Mesenchymal stem cell (in vitro differentiated cells and primary cell): Measurements from ENCODE around the gene DCLK1.

Experiments used
- DNase-seq: peaks from one replicate; pipeline ENCODE4 v3.0.0-alpha.2; 2013
- H2AFZ ChIP-seq: one replicate; pipeline ENCODE4 v1.6.1; 2013; ENCODE audit warnings: low read depth, mild to moderate bottlenecking, control low read depth, inconsistent platforms, low read length, moderate library complexity
- H2AK5ac ChIP-seq: 2 replicates; pipeline ENCODE4 v1.6.1; 2013; ENCODE audit warnings: low read length, moderate library complexity, mild to moderate bottlenecking, inconsistent platforms; ENCODE audit not compliant: severe bottlenecking
- H2BK120ac ChIP-seq: one replicate; pipeline ENCODE4 v1.6.1; 2013; ENCODE audit warnings: low read depth, mild to moderate bottlenecking, inconsistent platforms, low read length, moderate library complexity
- H2BK12ac ChIP-seq, 2 experiments: one replicate each; pipeline ENCODE4 v1.6.1; 2013; ENCODE audit warnings: inconsistent platforms in 2 of 2, low read length in 2 of 2, mild to moderate bottlenecking in 2 of 2, moderate library complexity in 2 of 2, control low read depth in 1 of 2
- H2BK15ac ChIP-seq: one replicate; pipeline ENCODE4 v1.6.1; 2013; ENCODE audit warnings: mild to moderate bottlenecking, low read depth, inconsistent platforms; ENCODE audit not compliant: poor library complexity, severe bottlenecking
- H2BK5ac ChIP-seq: 2 replicates; pipeline ENCODE4 v1.6.1; 2013; ENCODE audit warnings: low read depth, mild to moderate bottlenecking, low read length, control low read depth, inconsistent platforms; ENCODE audit not compliant: poor library complexity, severe bottlenecking
- H3K14ac ChIP-seq, 2 experiments: one replicate each; pipeline ENCODE4 v1.6.1; 2013; ENCODE audit warnings: inconsistent platforms in 2 of 2, low read length in 2 of 2, control low read depth in 1 of 2, mild to moderate bottlenecking in 1 of 2, moderate library complexity in 1 of 2
- H3K18ac ChIP-seq, 2 experiments: one replicate each; pipeline ENCODE4 v1.6.1; 2013; ENCODE audit warnings: inconsistent platforms in 2 of 2, low read length in 2 of 2, control low read depth in 1 of 2, low read depth in 1 of 2, mild to moderate bottlenecking in 1 of 2
- H3K23ac ChIP-seq, 2 experiments: one replicate each; pipeline ENCODE4 v1.6.1; 2013; ENCODE audit warnings: inconsistent platforms in 2 of 2, low read length in 2 of 2, mild to moderate bottlenecking in 2 of 2, moderate library complexity in 2 of 2, control low read depth in 1 of 2
- H3K27ac ChIP-seq: 2 replicates; pipeline ENCODE4 v1.5.1; 2013; ENCODE audit warnings: mild to moderate bottlenecking, moderate library complexity, low read length, control low read depth, inconsistent platforms; ENCODE audit not compliant: poor library complexity, severe bottlenecking
- H3K27me3 ChIP-seq, 2 experiments: 2 replicates each; pipeline versions ENCODE4 v1.6.1 to v1.7.0; 2013; ENCODE audit warnings: low read length in 2 of 2, mild to moderate bottlenecking in 2 of 2, moderate library complexity in 2 of 2, control low read depth in 1 of 2, inconsistent platforms in 1 of 2; ENCODE audit not compliant: control insufficient read depth in 1 of 2, insufficient read depth in 1 of 2
- H3K36me3 ChIP-seq, 2 experiments: 2 replicates each; pipeline versions ENCODE4 v1.6.1 to v1.7.0; 2013; ENCODE audit warnings: low read length in 2 of 2, control low read depth in 1 of 2, inconsistent platforms in 1 of 2, low read depth in 1 of 2, mild to moderate bottlenecking in 1 of 2; ENCODE audit not compliant: insufficient read depth in 2 of 2, control insufficient read depth in 1 of 2
- H3K4ac ChIP-seq, 2 experiments: one replicate each; pipeline ENCODE4 v1.6.1; 2013; ENCODE audit warnings: inconsistent platforms in 2 of 2, low read length in 2 of 2, mild to moderate bottlenecking in 2 of 2, moderate library complexity in 2 of 2, control low read depth in 1 of 2, low read depth in 1 of 2
- H3K4me1 ChIP-seq: 2 replicates; pipeline ENCODE4 v1.6.1; 2013; ENCODE audit warnings: low read depth, low read length, control low read depth; ENCODE audit not compliant: control insufficient read depth, insufficient read depth
- H3K4me2 ChIP-seq: 2 replicates; pipeline ENCODE4 v1.6.1; 2013; ENCODE audit warnings: low read length, mild to moderate bottlenecking, inconsistent platforms; ENCODE audit not compliant: poor library complexity, severe bottlenecking
- H3K4me3 ChIP-seq, 2 experiments: 2 replicates each; pipeline versions ENCODE4 v1.5.1 to v1.7.0; 2013; ENCODE audit warnings: low read length in 2 of 2, mild to moderate bottlenecking in 2 of 2, control low read depth in 1 of 2, low read depth in 1 of 2; ENCODE audit not compliant: insufficient read depth in 1 of 2
- H3K79me1 ChIP-seq: replicated peaks from 2 replicates; pipeline ENCODE4 v1.6.1; 2013; ENCODE audit warnings: mild to moderate bottlenecking, control low read depth, low read length, inconsistent platforms; ENCODE audit not compliant: poor library complexity, severe bottlenecking
- H3K9ac ChIP-seq: 2 replicates; pipeline ENCODE4 v1.7.0; 2013; ENCODE audit warnings: mild to moderate bottlenecking, low read length, moderate library complexity
- H3K9me3 ChIP-seq: 2 replicates; pipeline ENCODE4 v1.7.0; 2013; ENCODE audit warnings: mild to moderate bottlenecking, low read length; ENCODE audit not compliant: control insufficient read depth
- H4K8ac ChIP-seq: one replicate; pipeline ENCODE4 v1.6.1; 2013; ENCODE audit warnings: inconsistent platforms, mild to moderate bottlenecking, low read length, moderate library complexity
- H4K91ac ChIP-seq: one replicate; pipeline ENCODE4 v1.6.1; 2013; ENCODE audit warnings: mild to moderate bottlenecking, low read length, inconsistent platforms
- WGBS: methylation state at CpG from one replicate; pipeline ENCODE4 v1.1.7; 2013; ENCODE audit warnings: mixed read lengths; 5-methylcytosine and 5-hydroxymethylcytosine counted together

Gene DCLK1

DNA sequence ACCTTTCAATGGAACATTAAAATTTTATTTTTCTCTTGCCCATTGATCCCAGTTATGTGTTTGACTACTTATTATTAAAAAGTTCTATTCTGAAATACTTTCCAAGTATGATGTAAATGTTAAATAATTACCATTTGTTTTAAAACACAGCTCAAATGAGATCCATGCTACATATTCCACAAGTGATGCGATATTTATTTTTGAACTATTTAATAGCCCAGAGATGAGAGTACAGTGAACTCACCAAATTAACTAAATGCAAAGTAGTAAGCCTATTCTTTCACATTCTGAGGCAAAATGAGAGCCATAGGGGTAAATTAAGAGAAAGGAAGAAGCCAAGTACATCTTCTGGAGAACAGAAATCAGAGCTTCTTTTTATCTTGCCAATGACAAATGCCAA is 1.2 kb upstream of the DCLK1 start:
- Histone ChIP-seq H3K18ac (no peak overlapping the region), H3K27ac (no peak overlapping the region), H3K79me1 (no peaks in the 10 kb centered on the region), H3K23ac (no peak overlapping the region), H2AK5ac (no peak overlapping the region), H3K4me3 (peak overlapping the region in 1 of 2 experiments; percentile 92), H2BK120ac (no peak overlapping the region), H3K4me2 (no peak overlapping the region), H3K14ac (no peak overlapping the region), H3K9me3 (no peaks in the 10 kb centered on the region), H3K36me3 (no peaks in the 10 kb centered on the region), H3K9ac (peak overlapping the region; percentile 58), H4K91ac (no peak overlapping the region), H3K4me1 (peaks cover 14% of the 10 kb centered on the region), H2BK5ac (no peak overlapping the region), H3K27me3 (peaks cover 0 to 56% of the 10 kb centered on the region in 2 experiments), H2BK12ac (no peak overlapping the region), H2AFZ (no peak overlapping the region), H3K4ac (no peak overlapping the region), H2BK15ac (no peak overlapping the region), H4K8ac (no peak overlapping the region)
- DNase-seq, result no peak
- no CpG with 5 or more reads among the region's 1 CpG for WGBS

DNA sequence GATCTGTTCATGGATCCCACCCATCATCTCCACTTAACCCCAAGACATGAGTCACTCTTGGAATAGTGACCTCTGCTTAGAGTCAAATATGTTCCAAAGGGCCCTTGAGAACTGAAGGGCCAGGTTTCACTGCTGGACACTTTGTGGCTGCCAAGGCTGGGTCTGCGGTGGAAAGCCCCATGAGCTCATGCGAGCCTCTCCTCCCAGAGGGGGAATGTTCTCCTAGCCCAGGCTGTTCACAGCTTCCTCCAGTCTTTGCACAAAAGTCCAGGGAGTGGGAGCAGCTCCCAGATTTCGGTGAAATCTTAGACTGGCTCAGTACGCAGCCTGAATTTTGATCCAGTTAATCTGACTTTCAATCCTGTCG is 732 bp upstream of the DCLK1 start:
- Histone ChIP-seq H3K27me3 (peaks cover 0 to 57% of the 10 kb centered on the region in 2 experiments), H3K4ac (no peak overlapping the region), H3K9ac (peak overlapping the region; percentile 76), H3K79me1 (no peaks in the 10 kb centered on the region), H3K9me3 (no peaks in the 10 kb centered on the region), H3K14ac (no peak overlapping the region), H2AK5ac (no peak overlapping the region), H3K36me3 (no peaks in the 10 kb centered on the region), H4K8ac (no peak overlapping the region), H2BK15ac (no peak overlapping the region), H3K4me1 (peaks cover 14% of the 10 kb centered on the region), H3K23ac (no peak overlapping the region), H4K91ac (no peak overlapping the region), H3K18ac (no peak overlapping the region), H2BK120ac (no peak overlapping the region), H3K27ac (no peak overlapping the region), H2BK5ac (no peak overlapping the region), H3K4me3 (peak overlapping the region in 1 of 2 experiments; percentile 92), H2BK12ac (no peak overlapping the region), H2AFZ (no peak overlapping the region), H3K4me2 (no peak overlapping the region)
- 69% methylated on average over 5 of the region's 5 CpGs for WGBS
- no peak for DNase-seq

DNA sequence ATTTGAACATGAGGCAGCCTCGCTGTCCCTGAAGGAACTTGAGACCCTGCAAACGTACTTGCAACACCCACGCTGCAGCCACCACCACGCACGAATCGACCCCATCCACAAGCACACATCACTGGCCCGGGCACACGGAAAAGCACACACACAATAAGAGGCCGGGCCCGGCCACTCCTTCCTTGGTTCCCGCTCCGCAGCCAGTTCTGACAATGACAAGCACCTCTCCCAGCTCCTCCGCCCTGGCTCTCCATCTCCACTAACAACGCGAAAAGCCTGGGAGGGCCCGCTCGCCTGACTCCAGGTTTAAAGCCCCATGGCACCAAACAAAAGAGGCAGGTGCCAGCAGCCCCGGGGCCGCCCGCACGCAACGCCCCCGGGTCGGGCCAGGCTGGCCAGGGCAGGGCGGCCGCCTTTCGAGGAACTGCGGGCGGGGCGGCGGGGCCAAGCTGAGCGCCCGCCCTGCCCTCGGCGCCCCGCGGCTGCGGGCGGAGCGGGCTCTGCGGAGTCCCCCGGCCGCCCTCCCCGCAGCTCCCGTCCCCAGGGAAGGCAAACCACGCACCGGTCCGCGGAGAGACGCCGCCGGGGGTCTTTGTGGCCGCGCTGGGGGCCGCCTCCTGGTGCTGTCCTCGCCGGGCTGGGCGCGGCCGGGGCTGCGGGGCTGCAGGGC is 495 bp downstream of the DCLK1 start:
- no peak overlapping the region for H4K8ac ChIP-seq
- peaks cover 0 to 54% of the 10 kb centered on the region in 2 experiments for H3K27me3 ChIP-seq
- H2BK12ac ChIP-seq, result no peak overlapping the region
- peak overlapping the region; percentile 83 for H3K9ac ChIP-seq
- peak overlapping the region; percentile 50 to 92 for H3K4me3 ChIP-seq
- no peak overlapping the region for H2AK5ac ChIP-seq
- no peak overlapping the region for H3K4ac ChIP-seq
- H3K9me3 ChIP-seq, result no peaks in the 10 kb centered on the region
- H2BK15ac ChIP-seq, result no peak overlapping the region
- no peak overlapping the region for H3K23ac ChIP-seq
- no peak overlapping the region for H2BK5ac ChIP-seq
- DNase-seq, result no peak
- no peak overlapping the region for H4K91ac ChIP-seq
- no peaks in the 10 kb centered on the region for H3K79me1 ChIP-seq
- WGBS, result 2% methylated on average over 45 of the region's 61 CpGs
- peaks cover 14% of the 10 kb centered on the region for H3K4me1 ChIP-seq
- no peak overlapping the region for H2AFZ ChIP-seq
- peak overlapping the region; percentile 79 for H3K4me2 ChIP-seq
- peaks cover 0 to 2% of the 10 kb centered on the region in 2 experiments for H3K36me3 ChIP-seq
- no peak overlapping the region for H3K27ac ChIP-seq
- no peak overlapping the region for H3K18ac ChIP-seq
- peak overlapping the region in 1 of 2 experiments; percentile 31 for H3K14ac ChIP-seq
- no peak overlapping the region for H2BK120ac ChIP-seq

DNA sequence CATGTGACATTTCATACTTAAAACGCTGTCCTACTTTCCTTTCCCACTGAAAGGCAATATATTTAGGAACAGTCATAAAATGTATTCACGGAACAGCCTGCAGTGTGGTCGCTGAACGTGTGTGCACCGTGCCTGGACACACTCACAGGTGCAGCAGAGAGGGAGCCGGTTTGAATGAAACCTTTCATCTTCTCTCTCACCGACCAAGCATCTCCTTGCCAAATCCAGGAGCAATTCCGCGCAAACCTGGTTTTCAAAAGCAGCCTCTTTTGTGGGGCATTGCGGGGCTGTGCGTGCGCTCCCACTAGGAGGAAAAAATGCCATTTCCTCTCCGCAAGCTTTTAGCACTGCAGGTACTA is 1.0 kb downstream of the DCLK1 start:
- no peak for DNase-seq
- 18% methylated on average over 13 of the region's 13 CpGs for WGBS
- no peak overlapping the region for H2BK120ac ChIP-seq

More for the DNA sequence above, 1.0 kb downstream of the DCLK1 start:
- no peak overlapping the region for H3K18ac ChIP-seq
- peaks cover 0 to 7% of the 10 kb centered on the region in 2 experiments for H3K36me3 ChIP-seq
- H2BK5ac ChIP-seq, result no peak overlapping the region
- H3K14ac ChIP-seq, result no peak overlapping the region
- no peaks in the 10 kb centered on the region for H3K79me1 ChIP-seq
- peak overlapping the region; percentile 79 for H3K4me2 ChIP-seq
- no peak overlapping the region for H2AFZ ChIP-seq
- no peak overlapping the region for H4K91ac ChIP-seq
- H3K27ac ChIP-seq, result no peak overlapping the region
- H3K9ac ChIP-seq, result peak overlapping the region; percentile 83
- peaks cover 14% of the 10 kb centered on the region for H3K4me1 ChIP-seq
- no peak overlapping the region for H3K23ac ChIP-seq
- H2BK12ac ChIP-seq, result no peak overlapping the region
- H3K27me3 ChIP-seq, result peaks cover 0 to 50% of the 10 kb centered on the region in 2 experiments
- H2BK15ac ChIP-seq, result no peak overlapping the region
- H3K9me3 ChIP-seq, result no peaks in the 10 kb centered on the region
- no peak overlapping the region for H4K8ac ChIP-seq
- H3K4me3 ChIP-seq, result peak overlapping the region in 1 of 2 experiments; percentile 92
- H3K4ac ChIP-seq, result no peak overlapping the region
- H2AK5ac ChIP-seq, result no peak overlapping the region
